ENCODE measurements around the gene ATG4B. TPM values are rescaled to one million over a fixed set of nuclear protein-coding genes. Genes with fewer than 3 reads are reported as not detected.

Gene ATG4B
- total and polyA plus RNA-seq, 2 donors (not counting 3 experiments of a cell fraction or from before 2014, with no cell fraction given): 83.6 to 113 TPM

- DNase-seq (ENCODE audit: low read depth, low spot score) (no peak), FAIRE-seq (no peak)
- TF ChIP-seq POLR2AphosphoS5 (IDR thresholded peaks at IDR 0.05; ENCODE audit: insufficient read depth, low read depth, low read length) (no peak), POLR2A (IDR thresholded peaks at IDR 0.05; ENCODE audit: low read depth, low read length) (no peak)
- TF ChIP-seq, protein P1, sequence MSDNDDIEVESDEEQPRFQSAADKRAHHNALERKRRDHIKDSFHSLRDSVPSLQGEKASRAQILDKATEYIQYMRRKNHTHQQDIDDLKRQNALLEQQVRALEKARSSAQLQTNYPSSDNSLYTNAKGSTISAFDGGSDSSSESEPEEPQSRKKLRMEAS (IDR thresholded peaks at IDR 0.05; ENCODE audit: insufficient read depth, insufficient read length): no peak
- CTCF ChIA-PET: no interaction called here
- Histone ChIP-seq H3K9me1 (replicated peaks; ENCODE audit: control insufficient read depth, extremely low read depth, insufficient read depth, low read length) (no peaks in the 10 kb centered on the region), H3K9me3 (replicated peaks; ENCODE audit: control insufficient read depth, insufficient read depth, low read length) (no peaks in the 10 kb centered on the region), H4K20me1 (replicated peaks; ENCODE audit: control insufficient read depth, extremely low read depth, insufficient read depth, low read length) (no peaks in the 10 kb centered on the region), H2AFZ (ENCODE audit: low read depth, low read length) (no peak overlapping the region), H3K27me3 (ENCODE audit: control insufficient read depth in 2 of 2, insufficient read depth in 2 of 2, low read length in 2 of 2) (no peaks in the 10 kb centered on the region), H3K9ac (replicated peaks; ENCODE audit: extremely low read depth, insufficient read depth, low read length) (no peak overlapping the region), H3K79me2 (ENCODE audit: control insufficient read depth, insufficient read depth, low read length) (no peaks in the 10 kb centered on the region), H3K4me1 (ENCODE audit: control insufficient read depth, extremely low read depth, insufficient read depth, low read length) (no peaks in the 10 kb centered on the region), H3K4me3 (replicated peaks in 1 of 3; ENCODE audit: insufficient read depth in 1 of 3, low read depth in 1 of 3, low read length in 3 of 3) (no peak overlapping the region), H3K4me2 (ENCODE audit: insufficient read depth, low read length) (no peak overlapping the region), H3K36me3 (ENCODE audit: control insufficient read depth in 2 of 2, extremely low read depth in 1 of 2, insufficient read depth in 2 of 2, low read length in 2 of 2) (peaks cover 2 to 39% of the 10 kb centered on the region in 2 experiments), H3K27ac (ENCODE audit: insufficient read depth, low read depth, low read length) (no peak overlapping the region)
- POLR2A ChIA-PET: no interaction called here
- intact Hi-C loops (cut with micrococcal nuclease) (no loop called here), dilution Hi-C loops (cut with MboI; ENCODE audit: extremely low pct_ligation_motif_present, low sequenced_read_pairs) (no loop called here)
- no TSS peak for BruUV-seq (replicated peaks)
These were observed 35.0 kb downstream of the ATG4B start for GRCh38 chr2:241672243-241673188.

DNA sequence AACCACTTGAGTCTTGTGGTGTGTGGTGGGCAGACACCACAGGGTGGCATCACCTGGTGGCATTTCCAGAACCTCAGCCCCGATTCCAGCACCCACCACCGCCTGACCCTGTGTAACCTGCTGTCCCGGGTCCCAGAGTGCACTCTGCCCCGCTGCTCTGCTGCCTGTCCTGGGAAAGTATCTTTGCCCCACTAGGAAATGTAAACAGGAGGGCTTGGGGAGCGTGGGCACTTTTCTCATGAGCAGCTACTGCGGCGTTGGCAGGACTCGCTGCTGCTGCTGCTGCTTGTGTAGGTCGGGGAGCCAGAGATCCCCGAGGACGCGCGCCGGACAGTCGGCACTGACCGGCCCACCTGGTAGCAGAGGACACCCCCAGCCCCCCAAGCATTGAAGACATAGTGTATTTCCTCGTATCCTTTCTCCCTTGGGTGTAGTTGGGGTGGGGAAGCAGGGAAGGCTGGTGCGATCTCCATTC lies 35.7 kb downstream of the ATG4B start:
- no peak overlapping the region for H2AFZ ChIP-seq (ENCODE audit: low read depth, low read length)
- no peak for FAIRE-seq
- H3K9me3 ChIP-seq (replicated peaks; ENCODE audit: control insufficient read depth, insufficient read depth, low read length): no peaks in the 10 kb centered on the region
- H3K27ac ChIP-seq (ENCODE audit: insufficient read depth, low read depth, low read length): no peak overlapping the region
- BruUV-seq (replicated peaks): no TSS peak
- dilution Hi-C loops (cut with MboI; ENCODE audit: extremely low pct_ligation_motif_present, low sequenced_read_pairs) (no loop called here), intact Hi-C loops (cut with micrococcal nuclease) (no loop called here)
- CTCF ChIA-PET: no interaction called here
- POLR2A ChIA-PET: no interaction called here
- no peak overlapping the region for H3K4me3 ChIP-seq (replicated peaks in 1 of 3; ENCODE audit: insufficient read depth in 1 of 3, low read depth in 1 of 3, low read length in 3 of 3)
- H3K36me3 ChIP-seq (ENCODE audit: control insufficient read depth in 2 of 2, extremely low read depth in 1 of 2, insufficient read depth in 2 of 2, low read length in 2 of 2): peaks cover 2 to 41% of the 10 kb centered on the region in 2 experiments
- H3K79me2 ChIP-seq (ENCODE audit: control insufficient read depth, insufficient read depth, low read length): no peaks in the 10 kb centered on the region
- no peaks in the 10 kb centered on the region for H4K20me1 ChIP-seq (replicated peaks; ENCODE audit: control insufficient read depth, extremely low read depth, insufficient read depth, low read length)
- no peaks in the 10 kb centered on the region for H3K4me1 ChIP-seq (ENCODE audit: control insufficient read depth, extremely low read depth, insufficient read depth, low read length)
- TF ChIP-seq CTCF (IDR thresholded peaks at IDR 0.05; ENCODE audit: extremely low read depth in 1 of 2, insufficient read depth in 1 of 2, low read depth in 1 of 2, low read length in 2 of 2) (no peak), POLR2AphosphoS5 (IDR thresholded peaks at IDR 0.05; ENCODE audit: insufficient read depth, low read depth, low read length) (no peak), EZH2 (IDR thresholded peaks at IDR 0.05; ENCODE audit: borderline replicate concordance, low read depth, low read length, severe bottlenecking) (no peak), MYC (IDR thresholded peaks at IDR 0.05; ENCODE audit: low read depth, low read length) (no peak), JUN (IDR thresholded peaks at IDR 0.05; ENCODE audit: borderline replicate concordance, insufficient read depth, insufficient read length, low read depth) (no peak), POLR2A (IDR thresholded peaks at IDR 0.05; ENCODE audit: low read depth, low read length) (no peak), GATA2 (IDR thresholded peaks at IDR 0.05; ENCODE audit: insufficient read depth, insufficient read length, low read depth, low read length) (no peak), FOS (IDR thresholded peaks at IDR 0.05; ENCODE audit: borderline replicate concordance, insufficient read depth, low read length) (no peak)
- TF ChIP-seq, protein P1 (IDR thresholded peaks at IDR 0.05; ENCODE audit: insufficient read depth, insufficient read length): no peak
- H3K9me1 ChIP-seq (replicated peaks; ENCODE audit: control insufficient read depth, extremely low read depth, insufficient read depth, low read length): no peaks in the 10 kb centered on the region
- H3K27me3 ChIP-seq (ENCODE audit: control insufficient read depth in 2 of 2, insufficient read depth in 2 of 2, low read length in 2 of 2): no peaks in the 10 kb centered on the region
- H3K9ac ChIP-seq (replicated peaks; ENCODE audit: extremely low read depth, insufficient read depth, low read length): no peak overlapping the region
- H3K4me2 ChIP-seq (ENCODE audit: insufficient read depth, low read length): no peak overlapping the region
- no peak for DNase-seq (ENCODE audit: low read depth, low spot score)
